HG02588 (cell line): ENCODE measurements around the gene TMEM259.

Source experiments
- ATAC-seq: cut with Tn5 transposase; IDR thresholded peaks from one replicate; pipeline ENCODE4 v1.9.1; 2021; ENCODE audit warnings: mild to moderate bottlenecking, moderate library complexity; ENCODE audit not compliant: unreplicated experiment

TMEM259 gene

DNA sequence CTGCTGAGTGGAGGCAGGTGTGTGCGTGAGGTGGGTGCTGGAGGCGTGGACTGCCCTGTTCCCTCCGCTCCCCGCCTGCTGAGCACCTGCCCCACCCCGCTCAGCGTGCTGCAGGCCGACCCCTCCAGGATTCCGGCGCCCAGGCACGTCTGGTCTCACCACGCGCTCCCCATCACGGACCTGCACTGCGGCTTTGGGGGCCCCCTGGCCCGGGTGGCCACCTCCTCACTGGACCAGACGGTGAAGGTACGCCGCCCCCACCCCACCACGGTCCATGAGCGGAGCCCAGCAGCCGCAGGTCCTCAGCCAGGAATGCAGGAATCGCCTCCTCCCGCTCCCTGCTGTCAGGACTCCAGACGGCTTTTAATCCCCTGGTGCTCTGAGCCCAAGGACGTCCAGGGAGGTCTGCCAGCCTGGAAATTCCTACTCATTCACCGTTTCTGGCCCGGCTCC is 30.8 kb downstream of the TMEM259 start:
- ATAC-seq = no peak

DNA sequence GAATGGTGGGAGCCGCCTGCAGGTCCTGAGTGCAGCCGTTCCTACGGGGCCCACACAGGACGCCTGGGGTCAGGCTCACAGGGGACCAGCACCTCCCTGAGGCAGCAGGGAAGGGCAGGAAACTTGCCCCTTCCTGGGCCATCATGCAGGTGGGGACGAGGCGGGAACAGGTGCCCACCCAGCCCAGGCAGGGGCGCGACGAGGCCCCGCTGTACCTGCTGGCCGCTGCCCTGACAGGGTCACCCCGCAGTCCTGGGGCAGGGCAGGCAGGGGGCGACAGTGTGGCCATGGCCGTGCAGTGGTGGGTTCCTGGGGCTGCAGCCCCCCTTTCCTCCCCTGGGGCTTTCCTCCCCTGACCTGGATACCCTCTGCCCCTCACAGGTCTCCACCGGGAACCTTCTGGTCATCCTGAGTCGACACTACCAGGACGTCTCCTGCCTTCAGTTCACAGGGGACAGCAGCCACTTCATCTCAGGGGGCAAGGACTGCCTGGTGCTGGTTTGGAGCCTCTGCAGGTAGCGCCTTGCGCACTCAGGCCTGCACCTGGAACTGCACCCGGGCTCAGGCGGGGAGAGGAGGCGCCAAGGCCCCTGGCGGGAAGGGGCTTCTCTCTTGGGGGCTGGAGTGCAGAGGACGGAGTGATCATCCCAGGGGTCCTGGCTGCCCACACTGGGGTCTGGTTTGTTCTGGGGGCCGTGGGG is 31.4 kb downstream of the TMEM259 start:
- no peak for ATAC-seq

DNA sequence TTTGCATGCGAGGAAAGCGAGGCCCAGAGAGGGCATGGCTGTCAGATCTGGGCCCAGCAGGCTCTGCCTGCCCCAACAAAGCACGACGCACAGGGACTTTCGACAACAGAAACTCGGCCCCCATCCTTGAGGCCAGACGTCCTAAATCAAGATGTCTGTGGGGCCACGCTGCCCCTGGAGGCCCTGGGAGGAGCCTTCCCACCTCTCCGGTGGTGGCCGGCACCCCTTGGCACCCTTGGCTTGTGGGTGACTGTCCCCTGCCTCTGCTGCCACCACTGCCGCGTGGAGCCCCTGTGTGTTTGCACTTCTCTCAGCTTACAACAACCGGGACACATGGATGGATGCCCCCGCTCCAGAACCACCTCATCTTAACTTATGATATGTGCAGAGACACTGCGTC is 32.4 kb downstream of the TMEM259 start:
- no peak for ATAC-seq

DNA sequence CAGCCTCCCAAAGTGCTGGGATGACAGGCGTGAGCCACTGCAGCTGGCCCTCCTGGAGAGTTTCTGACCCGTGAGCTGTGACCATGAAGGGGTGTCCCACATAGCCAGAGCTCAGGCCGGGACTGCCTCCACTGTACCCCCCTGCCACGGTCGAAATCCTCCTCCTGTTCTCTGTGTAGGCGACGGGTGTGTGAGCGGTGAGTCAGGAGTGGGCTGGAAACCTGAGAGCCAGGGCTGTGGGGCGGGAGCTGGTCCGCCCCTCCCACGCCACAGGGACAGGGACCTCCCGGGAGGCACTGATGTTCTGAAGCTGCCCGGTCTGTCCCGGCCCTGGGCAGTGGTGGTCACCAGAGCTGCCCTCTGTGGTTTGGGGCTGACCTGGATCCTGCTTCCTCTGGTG is 32.8 kb downstream of the TMEM259 start:
- no peak for ATAC-seq

DNA sequence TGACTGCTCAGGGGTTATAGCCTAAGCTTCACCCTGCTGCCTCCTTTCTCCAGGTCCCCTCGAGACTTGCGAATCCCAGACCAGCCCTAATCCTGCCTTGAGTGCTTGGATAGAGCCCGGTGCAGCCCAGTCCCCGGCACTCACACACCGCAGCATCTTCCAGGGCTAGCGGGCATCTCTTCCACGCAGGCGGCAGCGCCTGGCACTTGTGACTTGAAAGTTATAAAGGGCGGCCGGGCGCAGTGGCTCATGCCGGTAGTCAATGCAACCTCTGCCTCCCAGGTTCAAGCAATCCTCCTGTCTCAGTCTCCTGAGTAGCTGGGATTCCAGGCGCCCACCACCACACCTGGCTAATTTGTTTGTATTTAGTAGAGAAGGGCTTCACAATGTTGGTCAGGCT is 34.8 kb downstream of the TMEM259 start:
- no peak for ATAC-seq

DNA sequence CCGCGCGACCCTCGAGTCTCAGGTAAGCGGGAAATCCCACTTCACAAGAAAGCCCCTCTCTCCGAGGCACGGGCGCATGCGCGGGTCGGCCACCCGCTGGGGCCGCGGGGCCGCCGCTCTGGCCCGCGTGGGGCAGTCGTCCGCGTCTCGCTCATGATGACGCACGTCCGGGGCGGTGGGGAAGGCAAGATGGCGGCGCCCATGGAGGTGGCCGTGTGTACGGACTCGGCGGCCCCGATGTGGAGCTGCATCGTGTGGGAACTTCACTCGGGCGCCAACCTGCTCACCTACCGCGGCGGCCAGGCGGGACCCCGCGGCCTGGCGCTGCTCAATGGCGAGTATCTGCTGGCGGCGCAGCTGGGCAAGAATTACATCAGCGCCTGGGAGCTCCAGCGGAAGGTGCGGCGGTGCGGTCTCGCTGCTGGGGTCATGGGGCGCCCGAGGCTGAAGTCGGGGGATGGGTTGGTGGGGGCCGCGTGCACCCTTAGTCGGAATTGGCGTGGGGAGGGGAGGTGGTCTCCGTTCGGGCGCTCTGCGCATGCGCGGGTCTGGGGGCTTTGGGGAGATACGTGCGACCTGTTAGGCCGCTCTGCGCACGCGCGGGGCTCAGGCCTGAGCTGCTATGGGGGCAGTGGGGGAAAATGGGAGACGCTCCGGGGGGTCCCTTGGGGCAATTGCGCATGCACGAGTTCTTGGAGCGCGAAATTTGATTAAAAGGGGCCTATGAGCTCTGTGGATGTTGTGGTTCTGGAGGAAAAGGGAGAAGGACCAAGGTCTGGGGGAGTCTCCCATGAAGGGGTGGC is 36.6 kb downstream of the TMEM259 start, which contains the start of gene WDR18:
TSS of gene WDR18 (plus strand) at position 181 of the 803 bp plus-strand sequence. CDS start at position 190, 9 bp downstream.
- peak; percentile 70 for ATAC-seq

DNA sequence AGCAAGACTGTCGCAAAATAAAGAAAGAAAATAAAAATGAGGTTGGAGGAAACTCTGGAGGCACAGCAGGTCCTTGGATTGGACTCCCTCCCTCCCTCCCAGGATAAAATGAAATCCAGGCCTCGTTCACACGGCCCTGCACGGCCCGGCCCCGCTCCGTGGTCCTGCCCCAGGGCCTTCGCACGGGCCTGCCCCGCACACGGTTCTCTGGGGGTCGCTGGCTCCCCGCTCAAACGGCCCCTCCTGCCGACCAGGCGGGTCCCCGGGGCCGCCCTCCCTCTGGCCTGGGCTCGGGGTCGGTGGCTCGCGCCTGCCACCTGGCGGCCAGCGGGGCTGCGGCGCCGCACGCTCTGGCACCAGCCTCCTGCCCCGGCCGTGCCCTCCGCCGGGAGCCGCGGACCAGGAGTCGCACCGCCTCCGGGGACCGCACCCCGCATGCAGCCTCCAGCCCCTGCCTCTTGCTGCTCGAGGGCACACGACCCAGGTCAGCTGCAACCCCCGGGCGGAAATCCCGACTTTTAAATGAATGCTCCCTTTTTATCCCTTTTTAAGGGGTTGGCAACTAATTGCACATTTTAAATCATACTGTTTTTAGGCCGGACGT is 38.3 kb downstream of the TMEM259 start:
- ATAC-seq = peak; percentile 48

DNA sequence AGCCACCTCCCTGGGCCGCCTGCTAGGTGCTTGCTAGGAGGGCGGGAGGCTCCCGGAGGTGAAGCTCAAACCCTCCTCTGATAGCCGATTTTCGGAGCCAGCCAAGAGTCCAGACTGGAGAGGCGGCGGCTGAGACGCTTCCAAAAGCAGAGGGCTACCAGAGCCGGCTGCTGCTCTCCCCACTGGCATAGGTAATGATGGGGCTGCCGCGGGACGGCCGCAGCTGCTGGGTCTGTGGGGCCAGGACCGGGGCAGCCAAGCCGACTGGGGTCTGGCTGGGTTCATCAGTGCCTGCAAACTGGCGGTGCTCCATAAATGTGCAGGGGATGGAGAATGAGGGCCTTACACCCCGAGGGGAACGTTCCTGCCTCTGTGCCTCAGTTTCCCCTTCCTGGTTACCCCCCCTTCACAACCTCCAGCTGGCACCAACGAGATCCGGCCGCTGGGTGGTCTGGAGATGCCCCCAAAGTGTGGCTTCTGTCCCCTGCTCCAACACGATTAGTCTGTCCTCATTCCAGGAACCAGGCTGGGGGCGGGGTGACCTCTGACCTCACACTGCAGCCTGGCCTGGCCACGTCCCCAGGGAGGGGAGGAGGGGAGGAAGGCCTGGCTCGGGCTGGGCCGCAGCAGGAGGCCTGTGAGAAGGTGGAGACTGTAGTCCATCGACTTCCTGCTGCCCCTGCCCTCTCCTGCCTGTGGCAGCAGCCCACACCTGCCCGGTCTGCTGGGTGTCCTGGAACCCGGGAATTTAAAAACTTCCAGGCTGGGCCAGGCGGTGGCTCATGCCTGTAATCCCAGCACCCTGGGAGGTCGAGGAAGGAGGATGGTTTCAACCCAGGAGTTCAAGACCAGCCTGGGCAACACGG is 40.6 kb downstream of the TMEM259 start:
- ATAC-seq = no peak

DNA sequence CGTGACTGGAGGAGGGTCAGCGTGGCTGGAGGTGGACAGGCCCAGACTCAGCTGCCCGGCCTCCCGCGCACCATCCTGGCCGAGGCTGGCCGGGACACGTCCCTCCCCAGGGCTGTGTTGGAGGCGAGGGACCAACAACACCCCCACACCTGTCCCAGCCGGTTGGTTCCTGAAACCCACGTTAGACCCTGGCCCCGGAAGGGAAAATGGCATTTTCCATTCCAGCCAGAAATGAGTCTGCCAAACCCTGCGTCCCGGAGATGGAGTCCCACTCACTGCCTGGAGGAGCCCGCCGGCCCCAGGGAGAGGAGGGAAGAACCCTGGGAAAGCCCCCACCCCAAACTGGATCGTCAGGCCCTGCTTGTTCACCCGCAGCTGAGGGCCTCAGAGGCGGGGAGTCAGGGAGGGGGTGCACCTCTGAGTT is 41.6 kb downstream of the TMEM259 start:
- no peak for ATAC-seq

DNA sequence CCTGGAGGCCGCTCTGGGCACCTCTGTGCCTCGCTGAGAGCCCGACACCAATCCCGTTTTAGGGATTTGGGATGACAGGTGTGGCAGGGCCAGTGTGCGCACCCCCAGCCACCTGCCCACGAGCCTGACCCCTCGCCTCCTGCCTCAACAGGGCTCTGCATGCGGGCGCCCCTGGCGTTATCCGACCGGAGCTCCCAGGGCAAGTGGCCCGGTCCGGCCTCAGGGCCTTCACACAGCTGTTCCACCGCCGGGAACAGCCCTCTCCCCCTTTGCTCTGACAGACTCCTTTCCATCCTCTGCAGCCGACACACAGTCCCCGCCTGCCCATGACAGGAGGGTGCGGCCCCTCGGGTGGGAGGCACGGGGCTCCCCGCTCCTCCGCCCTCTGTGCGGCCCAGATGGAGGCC is 43.9 kb downstream of the TMEM259 start:
- ATAC-seq = no peak

DNA sequence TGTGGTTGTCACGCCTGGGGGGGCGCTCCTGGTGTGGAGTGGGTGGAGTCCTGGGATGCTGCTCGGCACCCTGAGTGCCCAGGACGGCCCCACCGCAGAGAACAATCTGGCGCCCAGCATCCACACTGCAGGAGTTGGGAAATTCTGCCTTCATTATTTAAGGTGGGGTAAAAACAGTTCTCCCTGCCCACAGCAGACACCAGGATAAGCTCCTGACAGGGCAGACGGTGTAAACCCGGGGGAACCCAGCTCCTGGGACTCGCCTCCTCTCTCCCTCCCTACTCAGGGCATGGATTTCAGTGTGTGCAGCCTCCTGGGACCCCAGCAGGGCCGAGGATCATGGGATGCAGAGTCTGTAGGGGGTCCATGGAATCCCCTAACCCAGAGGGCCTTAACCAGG is 44.4 kb downstream of the TMEM259 start:
- no peak for ATAC-seq

DNA sequence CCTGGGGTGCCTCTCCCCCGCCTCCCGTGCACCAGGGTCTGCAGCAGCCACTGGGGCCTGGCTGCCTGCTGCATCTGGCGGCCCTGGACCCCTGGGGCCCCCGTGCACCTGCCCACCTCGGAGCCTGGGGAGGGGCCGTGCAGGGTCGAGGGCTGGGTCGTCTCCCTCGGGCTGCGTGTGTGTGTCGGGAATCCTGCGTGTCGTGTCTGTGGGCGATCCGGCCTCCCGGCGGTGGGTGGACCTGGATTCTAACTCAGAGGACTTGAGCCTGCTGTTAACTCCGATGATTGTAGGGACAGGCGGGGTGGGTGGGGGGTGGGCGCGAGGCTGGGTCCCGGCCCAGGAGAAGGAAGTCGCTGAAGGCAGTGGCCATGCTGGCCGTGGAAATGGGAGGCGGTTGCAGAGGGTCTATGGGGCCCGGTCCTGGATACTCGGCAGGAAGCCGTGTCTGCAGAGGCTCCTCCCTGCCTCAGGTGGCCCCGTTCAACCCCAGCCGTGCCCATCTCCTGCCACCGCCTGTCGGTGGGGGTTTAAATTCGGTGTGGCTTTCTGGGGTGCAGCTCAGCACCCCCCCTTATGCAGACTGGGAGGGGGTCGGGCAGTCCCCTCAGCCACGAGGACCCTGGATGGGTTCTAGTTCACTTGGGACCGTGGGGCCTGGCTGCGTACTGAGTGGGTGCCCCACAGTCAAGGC is 46.2 kb downstream of the TMEM259 start:
- no peak for ATAC-seq

DNA sequence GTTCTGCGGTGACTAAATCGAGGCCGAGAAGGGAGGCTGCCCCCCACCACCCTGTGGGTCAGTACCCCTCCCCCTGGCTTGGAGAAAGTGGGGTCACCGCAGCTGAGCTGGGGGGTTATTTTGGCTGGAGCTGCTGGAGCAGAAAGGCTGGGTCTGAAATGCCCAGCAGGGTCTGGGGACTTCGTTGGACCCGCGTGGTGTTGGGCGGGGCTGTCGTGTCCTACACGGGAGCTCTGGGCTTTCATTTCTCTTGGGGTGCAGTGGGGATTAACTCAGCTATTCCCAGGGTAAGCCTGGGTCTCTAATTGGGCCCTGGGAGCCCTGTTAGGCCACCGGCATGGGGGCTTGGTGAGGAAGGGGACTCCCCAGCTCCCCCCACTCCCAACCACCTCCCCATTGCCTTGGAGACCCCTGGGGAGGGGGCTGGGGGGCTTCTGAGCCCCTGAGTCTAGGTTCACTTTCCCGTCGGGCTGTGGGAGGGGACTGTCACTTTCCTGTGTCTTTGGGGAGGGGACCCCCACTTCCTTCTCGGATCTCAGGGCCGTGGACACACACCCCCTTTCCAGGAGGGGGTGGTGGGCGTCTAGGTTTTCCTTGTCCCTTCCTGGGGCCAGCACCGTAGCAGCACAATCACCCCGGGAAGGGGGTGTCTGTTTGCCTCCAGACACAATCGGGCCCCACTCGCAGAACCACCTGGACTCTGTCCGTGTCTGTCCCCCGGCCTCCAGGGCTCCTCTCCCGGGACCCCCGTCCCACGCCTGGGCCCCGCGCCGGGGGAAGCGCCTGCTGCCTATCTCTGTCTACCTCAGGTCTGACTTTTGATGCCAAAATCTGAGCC is 47.0 kb downstream of the TMEM259 start:
- no peak for ATAC-seq

DNA sequence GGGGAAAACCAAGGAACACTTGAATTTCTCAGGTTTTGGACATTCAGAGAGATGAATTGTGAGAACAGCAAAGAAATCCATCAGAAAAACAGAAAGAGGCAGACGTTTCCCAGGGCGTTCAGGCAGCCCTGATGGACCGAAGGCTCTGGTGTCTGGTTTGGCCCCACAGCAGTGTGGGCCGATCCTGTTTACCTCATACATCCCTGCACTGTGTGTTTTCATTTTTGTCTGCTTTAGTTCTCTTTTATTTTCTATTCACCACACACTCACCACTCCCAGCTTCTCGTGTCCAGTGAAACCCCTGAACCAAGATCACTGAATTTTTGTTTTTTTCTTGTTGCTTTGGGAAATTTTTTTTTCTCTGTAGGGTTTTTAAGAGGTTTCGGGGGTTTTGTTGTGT is 48.6 kb downstream of the TMEM259 start:
- ATAC-seq = no peak

DNA sequence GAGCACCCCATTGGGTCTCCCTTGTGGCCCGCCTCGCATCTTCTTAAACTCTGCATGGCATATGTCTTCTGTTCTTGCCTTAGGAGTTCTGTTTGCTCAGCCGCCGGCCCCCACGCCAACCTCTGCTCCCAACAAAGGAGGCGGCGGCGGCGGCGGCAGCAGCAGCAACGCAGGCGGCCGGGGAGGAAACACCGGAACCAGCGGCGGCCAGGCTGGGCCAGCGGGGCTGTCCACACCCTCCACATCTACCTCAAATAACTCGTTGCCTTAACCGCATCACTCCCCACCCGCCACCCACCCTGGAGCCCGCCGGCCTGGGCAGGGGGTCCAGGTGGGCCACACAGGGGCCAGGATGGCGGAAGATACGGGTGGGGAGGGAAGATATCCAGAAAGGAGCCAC is 49.1 kb downstream of the TMEM259 start:
- ATAC-seq = no peak

DNA sequence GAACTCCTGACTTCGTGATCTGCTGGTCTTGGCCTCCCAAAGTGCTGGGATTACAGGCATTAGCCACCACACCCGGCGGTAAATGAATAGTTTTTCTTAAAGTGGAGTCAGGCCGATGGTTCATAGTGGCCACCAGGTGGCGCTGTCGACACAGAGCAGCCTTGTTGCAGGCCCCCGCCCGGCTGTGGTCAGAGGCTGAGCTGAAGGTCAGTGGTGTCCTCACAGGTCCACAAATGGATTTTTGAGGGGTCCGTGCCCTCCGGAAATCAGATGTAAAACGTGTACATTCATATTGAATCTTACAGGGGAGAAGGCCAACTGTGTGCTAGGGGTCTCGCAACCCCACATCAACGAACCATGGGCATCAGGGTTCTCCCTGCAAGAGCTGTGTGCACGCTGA is 50.2 kb downstream of the TMEM259 start:
- no peak for ATAC-seq

DNA sequence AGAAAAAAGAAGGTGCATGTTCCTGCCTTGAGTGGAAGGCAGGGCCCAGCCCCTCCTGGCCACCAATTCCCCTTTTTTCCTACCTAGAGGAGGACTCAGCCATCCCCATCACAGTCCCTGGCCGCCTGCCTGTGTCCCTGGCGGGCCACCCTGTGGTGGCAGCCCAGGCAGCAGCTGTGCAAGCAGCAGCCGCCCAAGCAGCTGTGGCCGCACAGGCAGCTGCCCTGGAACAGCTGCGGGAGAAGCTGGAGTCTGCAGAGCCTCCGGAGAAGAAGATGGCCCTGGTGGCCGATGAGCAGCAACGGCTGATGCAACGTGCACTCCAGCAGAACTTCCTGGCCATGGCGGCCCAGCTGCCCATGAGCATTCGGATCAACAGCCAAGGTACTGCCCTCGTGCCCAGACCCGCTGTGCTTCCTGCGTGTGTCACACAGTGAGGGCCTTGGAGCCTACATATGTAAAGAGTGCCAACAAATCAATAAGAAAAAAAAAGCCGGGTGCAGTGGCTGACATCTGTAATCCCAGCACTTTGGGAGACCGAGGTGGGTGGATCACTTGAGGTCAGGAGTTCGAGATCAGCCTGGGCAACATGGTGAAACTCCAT is 54.3 kb downstream of the TMEM259 start:
- no peak for ATAC-seq

DNA sequence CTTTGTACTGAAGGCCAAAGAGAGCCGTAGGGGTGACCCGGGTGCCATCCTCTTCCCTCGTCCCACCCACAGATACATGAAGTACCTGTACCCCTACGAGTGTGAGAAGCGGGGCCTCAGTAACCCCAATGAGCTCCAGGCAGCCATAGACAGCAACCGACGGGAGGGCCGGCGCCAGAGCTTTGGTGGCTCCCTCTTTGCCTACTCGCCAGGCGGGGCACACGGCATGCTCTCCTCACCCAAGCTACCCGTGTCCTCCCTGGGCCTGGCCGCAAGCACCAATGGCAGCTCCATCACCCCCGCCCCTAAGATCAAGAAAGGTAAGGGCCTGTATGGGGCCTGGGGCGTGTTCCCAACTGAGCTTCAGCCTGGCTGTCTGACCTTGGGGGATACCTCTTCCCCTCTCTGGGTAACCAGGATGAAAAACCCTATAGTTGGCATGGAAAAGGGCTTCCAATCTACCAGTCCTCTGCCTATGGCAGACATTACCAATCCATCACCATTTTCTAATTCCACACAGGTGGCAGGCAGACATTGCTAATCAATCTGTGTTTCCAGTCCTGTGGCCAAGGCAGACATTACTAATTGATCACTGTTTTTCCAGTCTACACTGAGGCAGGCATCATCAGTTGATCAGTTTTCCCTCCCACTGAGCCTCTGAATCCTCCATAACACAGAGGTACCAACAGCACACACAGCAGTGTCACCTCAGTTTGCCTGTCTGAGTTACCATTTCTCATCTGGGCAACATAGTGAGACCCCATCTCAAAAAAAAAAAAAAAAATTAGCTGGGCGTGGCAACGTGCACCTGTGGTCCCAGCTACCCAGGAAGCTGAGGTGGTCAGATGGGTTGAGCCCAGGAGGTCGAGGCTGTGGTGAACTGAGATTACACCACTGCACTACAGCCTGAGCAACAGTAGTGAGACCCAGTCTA is 55.9 kb downstream of the TMEM259 start:
- no peak for ATAC-seq
